ENCODE measurements around the gene TES. TPM values are rescaled to one million over a fixed set of nuclear protein-coding genes. Genes with fewer than 3 reads are reported as not detected.
A peak's percentile ranks its signal among the peaks of the same experiment; 100 is the strongest.
"Not testable (repeated sequence)": the region's sequence is repeated elsewhere in the genome, so short reads cannot be mapped to it uniquely, and the experiment has no call there.

TES gene
- total RNA-seq, 2 experiments from 2014 or later: 74.0 to 76.4 TPM

GRCh38 chr7:116234517-116235200 lies 24.3 kb downstream of the TES start:
- Mint-ChIP-seq H3K4me3 (no peak overlapping the region), H3K4me1 (ENCODE audit: low read depth) (peaks cover 76% of the 10 kb centered on the region), H3K36me3 (ENCODE audit: low read depth) (peaks cover 21% of the 10 kb centered on the region), H3K9me3 (no peaks in the 10 kb centered on the region), H3K27ac (peak overlapping the region; percentile 50), H3K27me3 (ENCODE audit: low read depth) (no peaks in the 10 kb centered on the region)
- DNase-seq: no peak
- CTCF ChIA-PET: interaction anchor here (1.2 to 8.3 kb wide), 13 partner anchors 9 to 356 kb away, joined by 3 to 195 read pairs (median 18); partner anchors contain the start of gene TES
- intact Hi-C loops (cut with micrococcal nuclease): no loop called here

GRCh38 chr7:116235380-116235779 lies 25.0 kb downstream of the TES start:
- no peak for DNase-seq
- Mint-ChIP-seq H3K36me3 (ENCODE audit: low read depth) (peaks cover 23% of the 10 kb centered on the region), H3K9me3 (no peaks in the 10 kb centered on the region), H3K4me1 (ENCODE audit: low read depth) (peaks cover 71% of the 10 kb centered on the region), H3K4me3 (no peak overlapping the region), H3K27me3 (ENCODE audit: low read depth) (no peaks in the 10 kb centered on the region), H3K27ac (no peak overlapping the region)
- intact Hi-C loops (cut with micrococcal nuclease): no loop called here
- CTCF ChIA-PET: interaction anchor here (0.6 to 8.3 kb wide), 25 partner anchors 10 to 356 kb away, joined by 3 to 195 read pairs (median 7); partner anchors contain the start of gene TES

- peaks cover 69% of the 10 kb centered on the region for H3K4me1 Mint-ChIP-seq (ENCODE audit: low read depth)
- intact Hi-C loops (cut with micrococcal nuclease): loop anchor here (1.0 to 2.0 kb wide), 3 partner anchors 56 to 353 kb away; no protein-coding TSS in a partner anchor
- no peak overlapping the region for H3K27ac Mint-ChIP-seq
- H3K9me3 Mint-ChIP-seq: no peaks in the 10 kb centered on the region
- peaks cover 24% of the 10 kb centered on the region for H3K36me3 Mint-ChIP-seq (ENCODE audit: low read depth)
- H3K27me3 Mint-ChIP-seq (ENCODE audit: low read depth): no peaks in the 10 kb centered on the region
- peak; percentile 73 for DNase-seq
- H3K4me3 Mint-ChIP-seq: no peak overlapping the region
- CTCF ChIA-PET: interaction anchor here (0.6 to 8.3 kb wide), 29 partner anchors 11 to 723 kb away, joined by 3 to 195 read pairs (median 6); partner anchors contain the start of gene TES
Measured at GRCh38 chr7:116236020-116236630, 25.8 kb downstream of the TES start.

GRCh38 chr7:116239020-116239419 lies 28.7 kb downstream of the TES start:
- intact Hi-C loops (cut with micrococcal nuclease): no loop called here
- Mint-ChIP-seq H3K27ac (no peak overlapping the region), H3K9me3 (peaks cover 4% of the 10 kb centered on the region), H3K4me1 (ENCODE audit: low read depth) (peaks cover 57% of the 10 kb centered on the region), H3K27me3 (ENCODE audit: low read depth) (no peaks in the 10 kb centered on the region), H3K36me3 (ENCODE audit: low read depth) (peaks cover 33% of the 10 kb centered on the region), H3K4me3 (no peak overlapping the region)
- CTCF ChIA-PET: interaction anchor here (1.0 to 8.3 kb wide), 6 partner anchors 20 to 287 kb away, joined by 3 to 195 read pairs (median 6); partner anchors contain the start of gene TES
- no peak for DNase-seq

DNA sequence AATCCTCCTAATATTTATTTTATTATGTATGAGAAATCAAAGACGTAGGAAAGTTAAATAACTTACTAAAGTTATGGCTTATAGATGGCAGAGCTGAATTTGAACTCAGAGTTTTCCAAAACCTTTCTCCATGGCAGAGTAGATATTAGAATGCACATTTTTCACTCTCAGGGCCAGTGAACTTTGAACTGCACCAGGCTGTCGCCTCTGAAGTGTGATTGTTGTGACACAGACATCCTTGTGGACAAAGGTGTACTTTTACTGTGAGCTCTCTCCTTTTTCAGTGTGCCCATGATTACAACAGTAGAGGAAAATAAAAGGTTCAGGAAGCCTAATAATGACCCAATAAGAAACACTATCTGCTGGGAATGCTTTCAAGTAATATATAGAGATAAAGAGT lies 29.1 kb downstream of the TES start:
- Mint-ChIP-seq H3K9me3 (peaks cover 7% of the 10 kb centered on the region), H3K4me1 (ENCODE audit: low read depth) (peaks cover 54% of the 10 kb centered on the region), H3K27me3 (ENCODE audit: low read depth) (no peaks in the 10 kb centered on the region), H3K27ac (no peak overlapping the region), H3K4me3 (no peak overlapping the region), H3K36me3 (ENCODE audit: low read depth) (peaks cover 37% of the 10 kb centered on the region)
- no peak for DNase-seq
- intact Hi-C loops (cut with micrococcal nuclease): no loop called here
- CTCF ChIA-PET: interaction anchor here (1.0 to 8.3 kb wide), 6 partner anchors 19 to 286 kb away, joined by 3 to 195 read pairs (median 6); partner anchors contain the start of gene TES

GRCh38 chr7:116240024-116240668 lies 29.8 kb downstream of the TES start:
- peaks cover 44% of the 10 kb centered on the region for H3K36me3 Mint-ChIP-seq (ENCODE audit: low read depth)
- intact Hi-C loops (cut with micrococcal nuclease): no loop called here

DNA sequence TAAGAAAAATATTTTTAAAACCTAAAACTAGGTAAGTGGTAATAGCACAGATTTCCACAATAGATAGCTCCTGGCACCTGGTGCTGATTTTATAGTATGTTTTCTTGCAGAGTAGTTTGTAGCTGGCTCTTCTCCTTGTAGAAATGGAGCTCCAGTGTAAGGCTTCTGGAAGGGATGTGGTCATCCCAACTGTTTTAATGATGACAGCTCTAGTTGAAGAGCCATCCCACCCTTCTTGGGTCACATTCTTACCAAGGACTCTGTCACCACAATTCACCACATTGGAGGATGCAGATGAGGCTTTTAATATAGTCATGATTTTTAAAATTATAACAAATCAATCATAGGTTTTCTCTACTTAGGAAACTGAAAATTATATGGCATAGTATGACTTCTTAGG lies 31.0 kb downstream of the TES start:
- H3K4me1 Mint-ChIP-seq (ENCODE audit: low read depth): peaks cover 58% of the 10 kb centered on the region
- CTCF ChIA-PET: interaction anchor here (0.6 to 8.3 kb wide), 4 partner anchors 29 to 62 kb away, joined by 3 to 195 read pairs (median 4); partner anchors contain the start of gene TES
- H3K4me3 Mint-ChIP-seq: no peak overlapping the region
- H3K27ac Mint-ChIP-seq: peak overlapping the region; percentile 50
- DNase-seq: no peak
- peaks cover 18% of the 10 kb centered on the region for H3K9me3 Mint-ChIP-seq
- H3K36me3 Mint-ChIP-seq (ENCODE audit: low read depth): peaks cover 53% of the 10 kb centered on the region
- intact Hi-C loops (cut with micrococcal nuclease): no loop called here
- H3K27me3 Mint-ChIP-seq (ENCODE audit: low read depth): no peaks in the 10 kb centered on the region

More at GRCh38 chr7:116240024-116240668, 29.8 kb downstream of the TES start:
- no peaks in the 10 kb centered on the region for H3K27me3 Mint-ChIP-seq (ENCODE audit: low read depth)
- H3K4me1 Mint-ChIP-seq (ENCODE audit: low read depth): peaks cover 53% of the 10 kb centered on the region
- CTCF ChIA-PET: interaction anchor here (1.0 to 8.3 kb wide), 5 partner anchors 28 to 286 kb away, joined by 3 to 195 read pairs (median 6); no protein-coding TSS in a partner anchor
- peaks cover 14% of the 10 kb centered on the region for H3K9me3 Mint-ChIP-seq
- H3K4me3 Mint-ChIP-seq: no peak overlapping the region
- DNase-seq: no peak
- H3K27ac Mint-ChIP-seq: no peak overlapping the region

DNA sequence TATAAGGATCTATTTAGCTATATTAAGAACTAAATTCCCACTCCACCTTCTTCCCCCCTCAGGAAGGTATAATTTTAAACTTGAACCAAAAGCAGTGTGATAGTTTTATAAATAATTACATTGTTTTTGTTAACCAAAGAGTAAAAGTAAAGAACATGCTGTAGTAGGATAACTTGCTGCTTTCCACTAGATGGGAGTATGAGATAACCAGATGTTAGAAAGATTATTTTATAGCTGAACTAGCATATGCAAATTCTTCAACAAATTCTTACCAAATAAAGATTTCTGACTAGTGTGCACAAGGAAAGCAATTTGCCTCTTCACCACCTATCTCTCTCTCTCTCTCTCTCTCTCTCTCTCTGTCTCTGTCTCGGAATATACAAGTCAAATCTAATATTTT lies 31.8 kb downstream of the TES start:
- peaks cover 55% of the 10 kb centered on the region for H3K36me3 Mint-ChIP-seq (ENCODE audit: low read depth)
- CTCF ChIA-PET: interaction anchor here (0.7 to 8.3 kb wide), 5 partner anchors 32 to 714 kb away, joined by 3 to 195 read pairs (median 5); partner anchors contain the start of gene TES
- no peak overlapping the region for H3K27ac Mint-ChIP-seq
- no peaks in the 10 kb centered on the region for H3K27me3 Mint-ChIP-seq (ENCODE audit: low read depth)
- DNase-seq: no peak
- H3K4me3 Mint-ChIP-seq: no peak overlapping the region
- H3K4me1 Mint-ChIP-seq (ENCODE audit: low read depth): peaks cover 57% of the 10 kb centered on the region
- H3K9me3 Mint-ChIP-seq: peaks cover 18% of the 10 kb centered on the region
- intact Hi-C loops (cut with micrococcal nuclease): no loop called here

DNA sequence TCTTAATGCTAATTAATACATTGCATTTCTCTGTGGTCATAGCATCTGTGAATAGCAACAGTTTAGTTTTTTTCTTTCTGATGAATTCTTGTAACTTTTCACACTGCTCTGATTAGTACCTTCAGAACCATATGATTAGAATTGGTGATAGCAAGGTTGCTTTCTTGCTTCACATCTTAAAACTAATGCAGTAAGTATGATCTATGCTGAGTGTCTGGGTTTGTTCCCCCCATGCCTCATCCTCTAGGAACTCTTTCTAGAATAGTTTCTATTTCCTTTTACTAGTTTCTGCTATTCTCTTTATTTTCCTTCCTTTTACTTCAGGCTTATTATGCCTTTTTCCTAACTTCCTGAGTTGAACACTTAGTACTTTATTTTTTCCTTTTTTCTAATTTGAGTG lies 32.4 kb downstream of the TES start:
- no peaks in the 10 kb centered on the region for H3K27me3 Mint-ChIP-seq (ENCODE audit: low read depth)
- intact Hi-C loops (cut with micrococcal nuclease): no loop called here
- peaks cover 18% of the 10 kb centered on the region for H3K9me3 Mint-ChIP-seq
- DNase-seq: no peak
- CTCF ChIA-PET: interaction anchor here (1.1 to 8.3 kb wide), 3 partner anchors 64 to 348 kb away, joined by 3 to 195 read pairs (median 7); no protein-coding TSS in a partner anchor
- no peak overlapping the region for H3K27ac Mint-ChIP-seq
- H3K36me3 Mint-ChIP-seq (ENCODE audit: low read depth): peaks cover 51% of the 10 kb centered on the region
- no peak overlapping the region for H3K4me3 Mint-ChIP-seq
- H3K4me1 Mint-ChIP-seq (ENCODE audit: low read depth): peaks cover 51% of the 10 kb centered on the region

- H3K27ac Mint-ChIP-seq; H3K27me3 Mint-ChIP-seq (ENCODE audit: low read depth); DNase-seq; intact Hi-C loops (cut with micrococcal nuclease); H3K4me3 Mint-ChIP-seq: not testable (repeated sequence)
- Mint-ChIP-seq H3K36me3 (ENCODE audit: low read depth) (peaks cover 47% of the 10 kb centered on the region), H3K9me3 (peaks cover 18% of the 10 kb centered on the region), H3K4me1 (ENCODE audit: low read depth) (peaks cover 41% of the 10 kb centered on the region)
- CTCF ChIA-PET: interaction anchor here (0.6 kb wide), 1 partner anchor 14 kb away, joined by 3 read pairs; no protein-coding TSS in a partner anchor
Measured at GRCh38 chr7:116244803-116245202, 34.5 kb downstream of the TES start.

DNA sequence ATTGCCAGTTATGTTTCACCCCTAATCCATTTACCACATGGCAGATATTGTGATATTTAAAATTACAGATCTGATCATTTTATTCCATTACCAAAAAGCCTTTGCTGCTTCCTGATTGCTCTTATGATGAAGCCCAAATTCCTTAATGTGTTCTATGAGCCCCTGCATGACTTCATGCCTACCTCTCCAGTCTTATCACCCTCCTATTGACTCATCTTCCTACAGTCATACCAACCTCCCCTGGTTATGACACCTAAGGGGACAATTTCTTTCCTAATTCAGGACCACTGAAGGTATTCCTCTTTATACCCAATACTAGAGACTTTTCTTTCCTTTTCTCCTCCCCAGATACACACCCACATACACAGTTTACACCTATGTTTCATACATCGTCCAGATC lies 36.0 kb downstream of the TES start:
- peaks cover 48% of the 10 kb centered on the region for H3K36me3 Mint-ChIP-seq (ENCODE audit: low read depth)
- CTCF ChIA-PET: interaction anchor here (0.6 kb wide), 1 partner anchor 61 kb away, joined by 3 read pairs; no protein-coding TSS in a partner anchor
- intact Hi-C loops (cut with micrococcal nuclease): no loop called here
- H3K4me1 Mint-ChIP-seq (ENCODE audit: low read depth): peaks cover 31% of the 10 kb centered on the region
- H3K4me3 Mint-ChIP-seq: no peak overlapping the region
- no peaks in the 10 kb centered on the region for H3K27me3 Mint-ChIP-seq (ENCODE audit: low read depth)
- H3K9me3 Mint-ChIP-seq: peaks cover 18% of the 10 kb centered on the region
- no peak for DNase-seq
- no peak overlapping the region for H3K27ac Mint-ChIP-seq

Measured in activated naive CD4-positive, alpha-beta T cell treated with anti-CD3 and anti-CD28 coated beads for 36 hours (primary cell).